HG03159 (cell line): ENCODE measurements around the gene DNM3.

Experiments used
- ATAC-seq: cut with Tn5 transposase; IDR thresholded peaks from one replicate; pipeline ENCODE4 v1.9.1; 2021; ENCODE audit warnings: mild to moderate bottlenecking, moderate library complexity; ENCODE audit not compliant: unreplicated experiment

DNM3 gene

GRCh38 chr1:171868217-171868803 lies 27.0 kb downstream of the DNM3 start:
- no peak for ATAC-seq

GRCh38 chr1:171869097-171869496 lies 27.8 kb downstream of the DNM3 start:
- no peak for ATAC-seq

GRCh38 chr1:171871848-171872247 lies 30.6 kb downstream of the DNM3 start:
- ATAC-seq: no peak

- no peak for ATAC-seq
Observed at GRCh38 chr1:171872430-171872829, 31.1 kb downstream of the DNM3 start.

- ATAC-seq: no peak
Observed at GRCh38 chr1:171873664-171874063, 32.4 kb downstream of the DNM3 start.

- ATAC-seq: peak; percentile 75
Observed at GRCh38 chr1:171877701-171878100, 36.4 kb downstream of the DNM3 start.

GRCh38 chr1:171879556-171879955 lies 38.3 kb downstream of the DNM3 start:
- no peak for ATAC-seq

- no peak for ATAC-seq
Observed at GRCh38 chr1:171881442-171881841, 40.1 kb downstream of the DNM3 start.

GRCh38 chr1:171883849-171884248 lies 42.6 kb downstream of the DNM3 start:
- no peak for ATAC-seq

- no peak for ATAC-seq
Observed at GRCh38 chr1:171884475-171884874, 43.2 kb downstream of the DNM3 start.

GRCh38 chr1:171890131-171890530 lies 48.8 kb downstream of the DNM3 start:
- ATAC-seq: no peak

GRCh38 chr1:171896936-171897703 lies 55.8 kb downstream of the DNM3 start:
- ATAC-seq: no peak

- no peak for ATAC-seq
Observed at GRCh38 chr1:171898941-171899340, 57.6 kb downstream of the DNM3 start.

GRCh38 chr1:171899838-171900237 lies 58.5 kb downstream of the DNM3 start:
- ATAC-seq: no peak

GRCh38 chr1:171901245-171901644 lies 59.9 kb downstream of the DNM3 start:
- ATAC-seq: no peak

GRCh38 chr1:171902527-171902926 lies 61.2 kb downstream of the DNM3 start:
- no peak for ATAC-seq

GRCh38 chr1:171904778-171905450 lies 63.6 kb downstream of the DNM3 start:
- ATAC-seq: no peak

GRCh38 chr1:171909711-171910110 lies 68.4 kb downstream of the DNM3 start:
- ATAC-seq: no peak

- ATAC-seq: no peak
Observed at GRCh38 chr1:171910786-171911185, 69.5 kb downstream of the DNM3 start.

- ATAC-seq: no peak
Observed at GRCh38 chr1:171911506-171911905, 70.2 kb downstream of the DNM3 start.

- no peak for ATAC-seq
Observed at GRCh38 chr1:171912509-171913175, 71.3 kb downstream of the DNM3 start.

GRCh38 chr1:171913385-171913784 lies 72.1 kb downstream of the DNM3 start:
- no peak for ATAC-seq
